OCI-LY3 (cell line): Measurements from ENCODE around the gene IL16.

Experiments
- H2AFZ ChIP-seq: fragments of 200-600, 300-600 bp; shearing (Covaris generic); 2 replicates; pipeline ENCODE4 v1.6.0; 2014; ENCODE audit warnings: antibody characterized with exemption, low read depth, low read length
- H3K27ac ChIP-seq: fragments of 200-600, 300-600 bp; sonication (generic); 2 replicates; pipeline ENCODE4 v1.5.1; 2014; ENCODE audit warnings: mild to moderate bottlenecking, low read length, moderate library complexity, mixed read lengths
- H3K27me3 ChIP-seq: fragments of 200-600, 300-600 bp; sonication (generic); 2 replicates; pipeline ENCODE4 v1.6.1; 2014; ENCODE audit warnings: low read depth, low read length, mixed read lengths
- H3K36me3 ChIP-seq: fragments of 200-600, 300-600 bp; sonication (generic); replicated peaks from 2 replicates; pipeline ENCODE3; 2014; ENCODE audit warnings: low read depth, low read length, mixed read lengths
- H3K4me1 ChIP-seq: fragments of 300-600, 200-600 bp; sonication (generic); 2 replicates; pipeline ENCODE4 v1.6.1; 2014; ENCODE audit warnings: low read length, mixed read lengths
- H3K4me2 ChIP-seq: fragments of 200-600, 300-600 bp; sonication (generic); 2 replicates; pipeline ENCODE4 v1.6.1; 2014; ENCODE audit warnings: low read length, mixed read lengths
- H3K4me3 ChIP-seq: fragments of 300-600, 200-600 bp; sonication (generic); 2 replicates; pipeline ENCODE4 v1.5.1; 2014; ENCODE audit warnings: antibody characterized with exemption, mild to moderate bottlenecking, low read length, moderate library complexity
- H3K79me2 ChIP-seq: fragments of 300-600, 200-600 bp; shearing (Covaris generic); 2 replicates; pipeline ENCODE4 v1.6.1; 2014; ENCODE audit warnings: mild to moderate bottlenecking, low read length, mixed read lengths
- H3K9ac ChIP-seq: fragments of 300-600, 200-600 bp; shearing (Covaris generic); 2 replicates; pipeline ENCODE4 v1.6.0; 2014; ENCODE audit warnings: mild to moderate bottlenecking, low read length, moderate library complexity
- H3K9me3 ChIP-seq: fragments of 200-600, 300-600 bp; shearing (Covaris generic); 2 replicates; pipeline ENCODE4 v1.6.1; 2014; ENCODE audit warnings: low read length, mixed read lengths; ENCODE audit not compliant: insufficient read depth
- H4K20me1 ChIP-seq: fragments of 200-600, 300-600 bp; sonication (generic); 2 replicates; pipeline ENCODE4 v1.6.1; 2016; ENCODE audit warnings: low read length, mixed read lengths; ENCODE audit not compliant: insufficient read depth
- CTCF ChIP-seq: fragments of 200-600, 300-600 bp; sonication (generic); IDR thresholded peaks from 2 replicates; pipeline ENCODE4 v1.5.1; 2014; ENCODE audit warnings: antibody characterized with exemption, low read length, low read depth
- EZH2phosphoT487 ChIP-seq: fragments of 200-600 bp; shearing (Covaris generic); IDR thresholded peaks from 2 replicates; pipeline ENCODE4 v1.6.1; 2018; ENCODE audit warnings: antibody characterized with exemption, mixed run types, low read depth

IL16 gene

GRCh38 chr15:81361891-81362290, 165.2 kb downstream of the IL16 start:
- peaks cover 10% of the 10 kb centered on the region; the same call in 1 of the 2 replicates for H3K27me3 ChIP-seq
- H3K4me2 ChIP-seq: no peak overlapping the region
- H3K9ac ChIP-seq: no peak overlapping the region
- H3K9me3 ChIP-seq: no peaks in the 10 kb centered on the region
- H3K27ac ChIP-seq: no peak overlapping the region
- TF ChIP-seq CTCF (no peak), EZH2phosphoT487 (no peak)
- H2AFZ ChIP-seq: no peak overlapping the region
- H4K20me1 ChIP-seq: no peaks in the 10 kb centered on the region
- H3K4me1 ChIP-seq: no peaks in the 10 kb centered on the region
- H3K79me2 ChIP-seq: no peaks in the 10 kb centered on the region
- H3K36me3 ChIP-seq: no peaks in the 10 kb centered on the region
- H3K4me3 ChIP-seq: no peak overlapping the region

- no peak overlapping the region for H3K4me2 ChIP-seq
- H2AFZ ChIP-seq: no peak overlapping the region
- H3K27me3 ChIP-seq: peaks cover 10% of the 10 kb centered on the region; the same call in 1 of the 2 replicates
- no peak overlapping the region for H3K9ac ChIP-seq
- H3K4me1 ChIP-seq: no peaks in the 10 kb centered on the region
- H3K27ac ChIP-seq: no peak overlapping the region
- H3K9me3 ChIP-seq: no peaks in the 10 kb centered on the region
- H3K79me2 ChIP-seq: no peaks in the 10 kb centered on the region
- H4K20me1 ChIP-seq: no peaks in the 10 kb centered on the region
- no peaks in the 10 kb centered on the region for H3K36me3 ChIP-seq
- no peak overlapping the region for H3K4me3 ChIP-seq
- no peak for TF ChIP-seq CTCF
These were observed 166.1 kb downstream of the IL16 start for GRCh38 chr15:81362790-81363189.

GRCh38 chr15:81363276-81363675, 166.6 kb downstream of the IL16 start:
- no peak overlapping the region for H2AFZ ChIP-seq
- H3K4me2 ChIP-seq: no peak overlapping the region
- no peak overlapping the region for H3K27ac ChIP-seq
- H3K9ac ChIP-seq: no peak overlapping the region
- no peaks in the 10 kb centered on the region for H3K36me3 ChIP-seq
- TF ChIP-seq EZH2phosphoT487 (no peak), CTCF (no peak)
- H3K4me1 ChIP-seq: no peaks in the 10 kb centered on the region
- no peaks in the 10 kb centered on the region for H3K9me3 ChIP-seq
- no peaks in the 10 kb centered on the region for H3K79me2 ChIP-seq
- H3K27me3 ChIP-seq: peaks cover 7% of the 10 kb centered on the region; the same call in 1 of the 2 replicates
- no peak overlapping the region for H3K4me3 ChIP-seq
- no peaks in the 10 kb centered on the region for H4K20me1 ChIP-seq
